Measurements from ENCODE around the gene FARP2.

FARP2 gene

GRCh38 chr2:241356871-241357260 lies 781 bp downstream of the FARP2 start:
- peak overlapping the region; percentile 73 for H3K4me3 ChIP-seq (ENCODE audit: low read length)
- TF ChIP-seq CTCF (conservative IDR thresholded peaks at IDR 0.05; ENCODE audit: low read depth, low read length), result no peak
- DNase-seq (ENCODE audit: low read depth), result no peak

GRCh38 chr2:241357531-241357930 lies 1.4 kb downstream of the FARP2 start:
- H3K4me3 ChIP-seq (ENCODE audit: low read length), result no peak overlapping the region
- TF ChIP-seq CTCF (conservative IDR thresholded peaks at IDR 0.05; ENCODE audit: low read depth, low read length), result no peak
- no peak for DNase-seq (ENCODE audit: low read depth)

DNA sequence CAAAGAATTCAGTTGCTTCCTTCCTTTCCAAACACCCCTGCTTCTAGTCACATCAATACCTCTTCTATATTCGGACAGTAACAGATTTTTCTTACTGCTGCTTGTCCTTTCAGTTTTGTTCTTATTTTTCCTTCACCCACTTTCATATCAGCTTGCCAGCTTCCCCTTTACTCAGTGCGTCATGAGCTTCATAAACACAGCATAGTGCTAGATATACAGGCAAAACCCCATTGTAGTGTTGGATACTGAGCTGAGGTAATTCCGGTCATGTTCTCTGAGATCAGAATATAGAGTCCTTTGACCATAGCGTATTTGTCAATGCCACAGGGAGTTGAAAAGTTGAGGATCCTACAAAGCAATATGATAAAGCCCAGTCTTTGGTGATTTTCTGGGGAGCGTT lies 2.4 kb downstream of the FARP2 start:
- no peak overlapping the region for H3K4me3 ChIP-seq (ENCODE audit: low read length)
- no peak for DNase-seq (ENCODE audit: low read depth)

GRCh38 chr2:241359481-241360045 lies 3.5 kb downstream of the FARP2 start:
- H3K4me3 ChIP-seq (ENCODE audit: low read length), result no peak overlapping the region
- no peak for TF ChIP-seq CTCF (conservative IDR thresholded peaks at IDR 0.05; ENCODE audit: low read depth, low read length)
- no peak for DNase-seq (ENCODE audit: low read depth)

More for the DNA sequence above, 2.4 kb downstream of the FARP2 start:
- TF ChIP-seq CTCF (conservative IDR thresholded peaks at IDR 0.05; ENCODE audit: low read depth, low read length), result no peak

DNA sequence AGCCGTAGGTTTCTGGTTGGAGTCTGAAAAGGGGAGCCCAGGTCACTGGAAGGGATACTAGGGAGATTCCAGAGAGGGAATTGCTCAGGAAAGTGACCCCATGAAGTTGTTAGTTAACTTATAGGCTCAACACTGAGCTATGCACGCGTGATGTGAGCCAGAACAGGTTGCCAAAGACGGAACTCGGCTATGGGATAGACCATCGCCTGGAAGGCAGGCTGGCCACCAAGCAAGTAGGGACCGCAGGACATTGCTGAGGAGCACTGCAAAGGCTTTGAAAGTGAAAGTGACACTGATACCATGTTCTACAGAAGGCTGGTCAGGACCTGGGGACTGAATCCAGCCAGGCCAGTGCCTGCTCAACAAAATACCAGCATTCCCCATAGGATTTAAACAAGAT lies 7.3 kb downstream of the FARP2 start:
- DNase-seq (ENCODE audit: low read depth), result no peak
- no peak for TF ChIP-seq CTCF (conservative IDR thresholded peaks at IDR 0.05; ENCODE audit: low read depth, low read length)
- no peak overlapping the region for H3K4me3 ChIP-seq (ENCODE audit: low read length)

DNA sequence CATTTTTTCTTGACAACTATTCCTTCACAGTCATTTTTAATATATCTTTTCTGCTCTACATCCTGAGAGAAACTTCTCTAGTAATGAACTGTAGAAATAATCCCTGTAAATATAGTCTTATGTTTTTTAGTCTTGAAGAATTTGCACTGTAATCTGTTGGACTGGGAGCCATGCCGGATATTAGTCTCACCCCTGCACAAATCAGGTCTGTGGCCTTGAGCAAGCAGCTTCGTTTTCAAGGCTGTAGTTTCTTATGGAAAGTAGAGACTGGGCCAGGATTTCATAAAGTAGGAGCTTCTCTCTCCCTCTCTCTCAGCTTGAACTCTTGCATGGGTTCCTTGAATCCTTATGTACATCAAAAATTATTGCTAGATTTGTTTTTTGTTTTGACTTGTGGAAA lies 8.7 kb downstream of the FARP2 start:
- DNase-seq (ENCODE audit: low read depth), result no peak
- TF ChIP-seq CTCF (conservative IDR thresholded peaks at IDR 0.05; ENCODE audit: low read depth, low read length), result no peak
- no peak overlapping the region for H3K4me3 ChIP-seq (ENCODE audit: low read length)

- no peak for TF ChIP-seq CTCF (conservative IDR thresholded peaks at IDR 0.05; ENCODE audit: low read depth, low read length)
- no peak for DNase-seq (ENCODE audit: low read depth)
- H3K4me3 ChIP-seq (ENCODE audit: low read length), result no peak overlapping the region
These were observed 10.6 kb downstream of the FARP2 start for GRCh38 chr2:241366678-241367077.

Measured in retinal pigment epithelial cell (primary cell).